Ramos (cell line): ENCODE results near the gene TMEM125.

Experiments
- in situ Hi-C: fragments of 300-500 bp; cut with MboI; formaldehyde crosslinking; loops from one replicate; pipeline ENCODE4 v1.14.3; 2022; ENCODE audit warnings: low sequenced_read_pairs; ENCODE audit not compliant: unreplicated experiment

Gene TMEM125

GRCh38 chr1:43246466-43247213 is 23.1 kb upstream of the TMEM125 start:
- in situ Hi-C loops, result no loop called here

- in situ Hi-C loops, result no loop called here
Measured at GRCh38 chr1:43247256-43247921, 22.4 kb upstream of the TMEM125 start.

GRCh38 chr1:43250351-43250761 is 19.4 kb upstream of the TMEM125 start:
- in situ Hi-C loops, result no loop called here

GRCh38 chr1:43251024-43251423 is 18.8 kb upstream of the TMEM125 start:
- in situ Hi-C loops, result no loop called here

GRCh38 chr1:43252225-43252624 is 17.6 kb upstream of the TMEM125 start:
- in situ Hi-C loops, result no loop called here

GRCh38 chr1:43253173-43253572 is 16.6 kb upstream of the TMEM125 start:
- in situ Hi-C loops, result no loop called here

DNA sequence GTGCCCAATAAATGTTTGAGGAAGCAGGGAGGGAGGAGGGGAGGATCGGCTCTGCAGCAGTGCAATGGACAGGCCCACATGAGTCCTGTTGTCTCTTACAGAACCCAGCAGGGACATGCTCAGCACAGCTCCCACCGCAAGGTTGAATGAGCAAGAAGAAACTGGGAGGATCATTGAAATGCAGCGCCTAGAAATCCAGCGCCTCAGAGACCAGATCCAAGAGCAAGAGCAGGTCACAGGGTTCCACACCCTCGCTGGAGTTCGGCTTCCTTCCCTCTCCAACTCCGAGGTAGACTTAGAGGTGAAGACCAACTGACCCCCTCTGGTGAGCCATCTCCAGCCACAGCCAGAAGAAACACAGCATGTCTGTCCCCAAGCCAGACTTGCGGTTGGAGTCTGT is 15.9 kb upstream of the TMEM125 start:
- in situ Hi-C loops, result no loop called here

DNA sequence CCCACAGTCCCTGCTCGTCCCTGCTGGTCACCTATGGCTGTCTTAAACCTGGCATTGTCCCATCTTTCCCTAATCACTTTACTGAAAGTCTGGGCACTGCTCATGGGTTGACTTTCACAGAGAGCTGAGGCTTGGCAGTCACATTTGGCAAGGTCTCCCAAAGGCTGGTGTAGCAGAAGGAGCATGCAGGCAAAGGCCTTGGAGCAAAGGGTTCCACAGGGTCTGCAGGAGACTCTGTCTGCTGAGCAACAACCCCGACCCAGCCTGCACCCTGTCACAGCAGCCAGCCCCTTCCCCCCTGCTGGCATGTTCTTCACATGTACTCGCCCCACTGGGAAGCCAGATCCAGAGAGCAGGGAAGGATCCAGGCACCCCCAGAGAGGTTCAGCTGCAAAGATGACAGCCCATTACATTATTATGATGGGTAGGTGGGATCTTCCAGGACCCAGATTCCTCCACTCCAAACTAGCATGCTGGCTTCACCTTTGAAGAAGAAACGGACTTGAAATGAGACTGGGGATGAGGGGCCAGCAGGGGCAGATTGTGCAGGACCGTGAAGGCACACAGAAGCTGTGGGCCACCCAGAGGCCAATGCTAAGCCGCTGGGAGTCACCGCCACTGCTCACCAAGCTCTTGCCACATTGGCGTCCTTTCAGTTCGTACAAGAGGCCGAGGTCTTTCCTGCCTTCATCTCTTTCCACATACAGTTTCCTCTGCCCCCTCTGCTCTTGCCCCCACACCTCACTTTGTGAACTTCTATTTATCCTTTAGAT is 14.2 kb upstream of the TMEM125 start:
- in situ Hi-C loops, result no loop called here

GRCh38 chr1:43256675-43257570 is 12.9 kb upstream of the TMEM125 start:
- in situ Hi-C loops, result no loop called here

DNA sequence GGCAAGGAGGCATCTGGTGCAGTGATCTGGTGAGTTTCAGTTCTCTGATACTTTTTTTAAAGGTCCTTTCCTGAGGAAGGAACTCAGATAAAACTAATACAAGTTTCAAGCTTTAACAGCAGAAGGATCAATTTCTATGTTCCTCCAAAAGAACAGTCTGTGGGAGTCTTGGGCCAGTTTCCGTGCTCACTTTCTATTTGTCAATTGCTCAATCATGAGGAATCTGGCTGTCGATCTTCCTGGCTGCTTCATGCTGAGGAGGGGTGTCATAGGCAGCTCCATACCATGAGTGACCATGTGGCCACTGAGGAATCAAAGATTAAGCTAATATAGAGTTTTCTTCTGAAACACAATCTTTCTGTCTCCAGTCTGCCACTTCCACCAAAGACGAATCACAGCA is 11.4 kb upstream of the TMEM125 start:
- in situ Hi-C loops, result no loop called here

GRCh38 chr1:43265431-43265830 is 4.4 kb upstream of the TMEM125 start:
- in situ Hi-C loops, result no loop called here

GRCh38 chr1:43266881-43267280 is 2.9 kb upstream of the TMEM125 start:
- in situ Hi-C loops, result no loop called here

DNA sequence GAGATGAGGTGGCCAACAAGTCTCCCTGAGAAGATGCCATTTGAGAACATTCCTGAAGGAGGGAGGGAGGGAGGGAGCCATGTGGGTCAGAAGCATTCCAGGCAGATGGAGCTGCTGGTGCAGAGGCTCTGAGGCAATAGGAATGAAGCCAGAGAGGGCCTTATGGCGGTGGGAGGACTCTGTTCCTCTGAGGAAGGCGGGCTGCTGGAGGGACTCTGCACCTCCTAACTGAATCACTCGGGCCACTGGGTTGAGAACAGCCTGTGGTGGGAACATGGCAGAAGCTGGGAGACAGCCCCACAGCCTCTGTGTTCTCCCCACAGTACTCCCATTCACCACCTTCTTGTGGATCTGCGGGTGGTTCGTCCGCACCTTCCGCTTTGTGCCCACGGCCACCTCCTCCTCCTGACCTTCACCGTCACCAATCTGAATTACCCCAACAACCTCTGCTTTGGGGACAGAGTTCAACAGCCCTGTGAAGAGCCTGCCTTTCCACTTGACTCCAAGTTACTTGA is 2.4 kb upstream of the TMEM125 start:
- in situ Hi-C loops, result no loop called here

GRCh38 chr1:43267818-43268425 is 1.9 kb upstream of the TMEM125 start:
- in situ Hi-C loops, result no loop called here

DNA sequence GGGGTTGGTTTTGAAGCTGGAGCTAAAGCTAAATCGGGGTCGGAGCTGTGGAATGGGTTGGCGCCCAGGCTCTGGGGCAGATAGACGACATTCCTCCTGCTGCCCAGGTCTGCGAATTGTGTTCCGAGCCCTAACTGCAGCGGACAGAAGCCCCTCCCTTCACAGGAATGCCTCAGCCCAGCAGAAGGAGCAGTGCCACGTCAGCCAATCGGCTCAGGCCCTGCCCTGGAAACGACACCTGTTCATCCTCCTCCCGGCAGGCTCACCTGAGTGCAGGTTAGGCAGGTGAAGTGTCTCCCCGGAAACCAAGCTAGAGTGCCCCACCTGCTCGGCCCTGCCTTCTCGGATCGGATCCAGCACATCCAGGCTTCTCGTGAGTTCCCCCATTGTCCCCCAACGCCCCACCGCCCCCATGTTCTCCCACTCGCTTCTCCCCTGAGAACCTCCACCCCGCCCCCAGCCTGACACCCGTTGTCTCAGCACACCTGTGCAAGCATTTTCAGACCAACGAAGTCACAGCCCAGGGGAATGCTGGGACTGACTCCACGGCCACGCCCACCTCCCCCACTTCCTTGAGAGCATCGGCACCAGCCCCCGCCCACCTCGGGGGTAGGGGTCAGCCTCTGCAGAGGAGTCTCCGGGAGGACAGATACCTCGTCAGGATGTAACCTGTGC is 775 bp downstream of the TMEM125 start:
- in situ Hi-C loops, result no loop called here

- in situ Hi-C loops, result no loop called here
Measured at GRCh38 chr1:43271186-43272118, 1.7 kb downstream of the TMEM125 start.

GRCh38 chr1:43272161-43272560 is 2.4 kb downstream of the TMEM125 start:
- in situ Hi-C loops, result no loop called here
